ENCODE data around the gene MGAT3. TPM values are rescaled to one million over a fixed set of nuclear protein-coding genes. Genes with fewer than 3 reads are reported as not detected.

The MGAT3 gene
- total and polyA plus RNA-seq, 2 of the 8 experiments (the other 6 are each of a cell fraction or from before 2014, with no cell fraction given): 4.3 to 9.2 TPM

DNA sequence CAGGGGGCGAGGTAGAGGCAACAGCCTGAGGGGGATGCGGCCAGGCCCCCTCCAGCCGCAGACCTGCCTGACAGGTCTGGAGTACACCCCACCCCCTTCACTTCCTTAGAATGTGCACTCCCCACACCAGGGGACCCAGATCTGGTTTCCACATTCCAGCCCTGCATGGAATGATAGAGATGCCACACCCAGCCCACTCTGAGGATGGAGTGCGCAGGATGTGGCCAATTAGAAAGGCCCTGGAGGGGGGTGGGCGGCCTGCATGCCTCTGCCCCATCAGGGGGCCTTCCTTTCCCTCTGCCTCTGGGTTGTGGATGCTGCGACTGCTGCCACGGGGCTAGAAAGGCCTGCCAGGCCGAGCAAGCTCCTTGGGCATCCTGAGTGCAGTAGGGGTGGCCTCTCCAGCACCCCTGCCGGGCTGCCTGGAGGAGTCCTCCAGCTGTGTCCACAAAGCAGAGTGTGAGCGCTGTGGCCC, 28.2 kb upstream of the MGAT3 start:
- H3K79me1 ChIP-seq (ENCODE audit: low read depth, low read length): no peaks in the 10 kb centered on the region; the same call in 1 of the 2 replicates
- peaks cover 8 to 23% (median 17%) of the 10 kb centered on the region in 4 experiments for H3K4me1 ChIP-seq (replicated peaks in 1 of 4; ENCODE audit: control insufficient read depth in 3 of 4, insufficient read depth in 4 of 4, low read length in 3 of 4)
- peak overlapping the region; percentile 72 for H3K56ac ChIP-seq (replicated peaks; ENCODE audit: insufficient read length, low read depth, low read length)
- peak overlapping the region; percentile 98 for H2BK5ac ChIP-seq (ENCODE audit: low read depth, low read length)
- CTCF ChIA-PET (ENCODE audit: partially characterized antibody): interaction anchor here (0.8 to 2.8 kb wide), 15 partner anchors 8 to 545 kb away, joined by 3 to 19 read pairs (median 4); no protein-coding TSS in a partner anchor
- H4K91ac ChIP-seq (replicated peaks; ENCODE audit: insufficient read length, low read length): peak overlapping the region; percentile 98
- H3K27me3 ChIP-seq (replicated peaks in 1 of 4; ENCODE audit: control insufficient read depth in 3 of 4, extremely low read depth in 1 of 4, insufficient read depth in 3 of 4, low read length in 3 of 4): no peaks in the 10 kb centered on the region
- H3K4me3 ChIP-seq (ENCODE audit: extremely low read depth in 1 of 4, insufficient read depth in 2 of 4, low read depth in 3 of 4, low read length in 4 of 4): peak overlapping the region in 2 of 4 experiments; percentile 19 to 32; a peak in 2 of 8 replicates
- H3K18ac ChIP-seq (ENCODE audit: extremely low read depth, low read length): peak overlapping the region; percentile 84
- peak overlapping the region; percentile 94; the same call in 1 of the 2 replicates for H2BK12ac ChIP-seq (ENCODE audit: low read depth, low read length)
- peak overlapping the region; percentile 91; the same call in 1 of the 2 replicates for H4K8ac ChIP-seq (ENCODE audit: extremely low read depth, insufficient read depth, low read length)
- WGBS, 2 experiments (ENCODE audit: extremely low coverage in 1 of 2, insufficient coverage in 1 of 2, insufficient read length in 1 of 2, insufficient replicate concordance in 2 of 2, low coverage in 1 of 2, low lambda C conversion rate in 2 of 2, missing lambda C conversion rate in 1 of 2): 27% methylated on average over 10 of the region's 10 CpGs; no CpG with 5 or more reads in 1 of the 2 experiments
- no peak overlapping the region for H4K5ac ChIP-seq (ENCODE audit: insufficient read length, low read depth, low read length)
- peak overlapping the region; percentile 63; the same call in 1 of the 2 replicates for H2BK15ac ChIP-seq (ENCODE audit: low read length)
- peak overlapping the region; percentile 92 for H3K4ac ChIP-seq (replicated peaks; ENCODE audit: insufficient read length, low read depth, low read length)
- 0 out of 2 replicates have a peak overlapping the region, but pooled peaks have one; percentile 57 for H2AK5ac ChIP-seq (ENCODE audit: low read depth, low read length)
- POLR2A ChIA-PET (ENCODE audit: partially characterized antibody): interaction anchor here (0.6 to 5.5 kb wide), 12 partner anchors 10 to 114 kb away, joined by 3 to 48 read pairs (median 6); partner anchors contain the start of genes ATF4, RPL3 and TAB1
- FAIRE-seq (peak; percentile 79), DNase-seq (ENCODE audit: low read depth in 1 of 2, low spot score in 2 of 2) (peak; percentile 80 to 85)
- no peak overlapping the region for H3K23ac ChIP-seq (ENCODE audit: insufficient read length)
- H3K4me2 ChIP-seq (ENCODE audit: insufficient read depth in 1 of 2, low read depth in 2 of 2, low read length in 2 of 2): peak overlapping the region; percentile 14 to 55
- peaks cover 0 to 3% of the 10 kb centered on the region in 2 experiments for H4K20me1 ChIP-seq (replicated peaks in 1 of 2; ENCODE audit: control insufficient read depth in 1 of 2, insufficient read depth in 2 of 2, low read length in 2 of 2)
- H2BK20ac ChIP-seq (ENCODE audit: low read length): peak overlapping the region; percentile 99
- peak overlapping the region; percentile 46; the same call in 1 of the 2 replicates for H3K27ac ChIP-seq (ENCODE audit: low read depth, low read length)
- H3K79me2 ChIP-seq (ENCODE audit: control insufficient read depth in 1 of 2, insufficient read depth in 2 of 2, low read length in 2 of 2): no peaks in the 10 kb centered on the region
- H2AFZ ChIP-seq (ENCODE audit: low read length): no peak overlapping the region
- H3K14ac ChIP-seq (ENCODE audit: insufficient read length): no peak overlapping the region
- H3K23me2 ChIP-seq (ENCODE audit: low read depth, low read length): no peaks in the 10 kb centered on the region; the same call in 1 of the 2 replicates
- no peaks in the 10 kb centered on the region for H3K9me3 ChIP-seq (ENCODE audit: insufficient read depth in 2 of 2, low read depth in 1 of 2, low read length in 1 of 2)
- H2BK120ac ChIP-seq (replicated peaks; ENCODE audit: low read depth, low read length): peak overlapping the region; percentile 63
- peak overlapping the region in 2 of 4 experiments; percentile 25 to 34; a peak in 3 of 7 replicates for H3K9ac ChIP-seq (replicated peaks in 1 of 4; ENCODE audit: extremely low read depth in 1 of 4, low read depth in 3 of 4, low read length in 3 of 4)
- H3K36me3 ChIP-seq (ENCODE audit: control insufficient read depth in 2 of 4, insufficient read depth in 4 of 4, low read length in 3 of 4): peaks cover 0 to 11% (median 3%) of the 10 kb centered on the region in 4 experiments; a peak in 4 of 8 replicates
- TF ChIP-seq NANOG (IDR thresholded peaks at IDR 0.05; ENCODE audit: insufficient read depth, low read depth, low read length, poor library complexity, severe bottlenecking) (peak; percentile 48), TEAD4 (IDR thresholded peaks at IDR 0.05; ENCODE audit: low read depth, low read length) (peak; percentile 99), JUND (IDR thresholded peaks at IDR 0.05; ENCODE audit: low read length) (no peak), CHD2 (IDR thresholded peaks at IDR 0.05; ENCODE audit: low read length) (no peak), TAF1 (IDR thresholded peaks at IDR 0.05; ENCODE audit: low read depth, low read length) (0 out of 2 replicates have a peak, but pooled peaks have one; percentile 25), KDM1A (IDR thresholded peaks at IDR 0.05; ENCODE audit: borderline replicate concordance, low read length) (peak; percentile 75; the same call in 1 of the 2 replicates), CTBP2 (IDR thresholded peaks at IDR 0.05; ENCODE audit: borderline replicate concordance, insufficient read depth, insufficient read length, low read length) (peak; percentile 98), EGR1 (IDR thresholded peaks at IDR 0.05; ENCODE audit: borderline replicate concordance, low read depth, low read length) (peak; percentile 71), RXRA (IDR thresholded peaks at IDR 0.05; ENCODE audit: insufficient read depth, low read depth, low read length) (no peak), TCF12 (IDR thresholded peaks at IDR 0.05; ENCODE audit: low read depth, low read length) (0 out of 2 replicates have a peak, but pooled peaks have one; percentile 62), SP1 (IDR thresholded peaks at IDR 0.05; ENCODE audit: low read depth, low read length) (peak; percentile 92), POLR2A (IDR thresholded peaks at IDR 0.05; ENCODE audit: control extremely low read depth in 1 of 2, low read depth in 2 of 2, low read length in 2 of 2) (peak in 1 of 2 experiments; percentile 50; a peak in 1 of 3 replicates)

Data from H1 (cell line).